AG10803 (cell line): ENCODE measurements around the gene TPM1.

Source experiments
- DNase-seq: peaks from one replicate; pipeline ENCODE4 v3.0.0; 2010; ENCODE audit warnings: low read depth
- H3K4me3 ChIP-seq: 2 replicates; pipeline ENCODE4 v1.5.1; 2011; ENCODE audit warnings: mild to moderate bottlenecking, low read length, control low read depth
- CTCF ChIP-seq: conservative IDR thresholded peaks from 2 replicates; pipeline ENCODE4 v1.5.1; 2011; ENCODE audit warnings: mild to moderate bottlenecking, low read length, control low read depth, inconsistent platforms

TPM1 gene

GRCh38 chr15:63063164-63063756 is 20.7 kb downstream of the TPM1 start:
- TF ChIP-seq CTCF: no peak
- no peak for DNase-seq

GRCh38 chr15:63063877-63064409 is 21.4 kb downstream of the TPM1 start:
- DNase-seq: no peak
- no peak overlapping the region for H3K4me3 ChIP-seq
- no peak for TF ChIP-seq CTCF

More at GRCh38 chr15:63063164-63063756, 20.7 kb downstream of the TPM1 start:
- no peak overlapping the region for H3K4me3 ChIP-seq

- no peak overlapping the region for H3K4me3 ChIP-seq
- no peak for TF ChIP-seq CTCF
- no peak for DNase-seq
These were observed 23.0 kb downstream of the TPM1 start for GRCh38 chr15:63065262-63066221.

- H3K4me3 ChIP-seq: no peak overlapping the region
These were observed 23.7 kb downstream of the TPM1 start for GRCh38 chr15:63066272-63066671.

GRCh38 chr15:63067306-63067705 is 24.8 kb downstream of the TPM1 start:
- no peak for TF ChIP-seq CTCF
- no peak for DNase-seq
- no peak overlapping the region for H3K4me3 ChIP-seq

More at GRCh38 chr15:63066272-63066671, 23.7 kb downstream of the TPM1 start:
- no peak for TF ChIP-seq CTCF
- DNase-seq: no peak

- H3K4me3 ChIP-seq: no peak overlapping the region
- no peak for DNase-seq
- no peak for TF ChIP-seq CTCF
These were observed 25.6 kb downstream of the TPM1 start for GRCh38 chr15:63067976-63068743.
